HPDE6-E6E7 (cell line): ENCODE data around the gene IFT27.

Experiments used
- DNase-seq: peaks from one replicate; pipeline ENCODE4 v3.0.0; 2011; ENCODE audit warnings: missing footprints; ENCODE audit errors: extremely low spot score

The IFT27 gene, protein sequence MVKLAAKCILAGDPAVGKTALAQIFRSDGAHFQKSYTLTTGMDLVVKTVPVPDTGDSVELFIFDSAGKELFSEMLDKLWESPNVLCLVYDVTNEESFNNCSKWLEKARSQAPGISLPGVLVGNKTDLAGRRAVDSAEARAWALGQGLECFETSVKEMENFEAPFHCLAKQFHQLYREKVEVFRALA

DNA sequence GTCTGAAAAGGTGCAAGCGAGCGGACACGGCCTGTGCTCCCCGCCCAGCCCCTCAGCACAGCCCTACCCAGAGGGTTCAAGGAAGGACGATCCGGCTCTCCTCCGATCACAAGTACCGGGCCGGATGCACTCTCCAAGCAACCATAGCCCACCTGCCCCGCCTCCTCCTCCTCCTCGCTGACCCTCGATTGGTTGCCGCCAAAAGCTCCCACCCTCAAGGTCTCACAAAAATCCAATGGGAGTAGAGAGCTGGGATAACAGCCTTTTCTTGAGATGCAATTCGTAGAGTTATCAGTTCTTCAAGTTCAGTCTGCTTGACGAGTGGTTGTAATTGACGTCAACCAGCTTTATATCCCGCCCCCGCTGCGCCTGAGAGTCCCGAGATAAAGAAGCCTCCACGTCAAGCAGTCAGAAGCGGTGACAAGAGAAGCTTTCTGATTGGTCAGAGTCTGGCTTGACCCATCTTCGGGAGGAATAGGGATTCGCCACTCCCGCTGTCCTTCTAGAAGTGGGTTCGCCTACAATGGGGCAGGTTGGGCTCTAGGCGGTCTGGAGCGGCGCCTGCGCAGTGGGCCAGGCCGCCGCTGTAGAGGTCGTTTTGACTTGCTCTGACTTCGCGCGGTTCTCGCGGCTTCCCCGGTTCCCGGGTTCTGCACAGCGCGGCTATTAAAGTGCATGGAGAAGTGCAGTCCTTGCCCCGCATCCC, at the start of gene IFT27:
IFT27 (minus strand) TSS at position 156 of the 706 bp plus-strand sequence. CDS start 412 bp downstream, outside the sequence.
- DNase-seq = peak; percentile 99

DNA sequence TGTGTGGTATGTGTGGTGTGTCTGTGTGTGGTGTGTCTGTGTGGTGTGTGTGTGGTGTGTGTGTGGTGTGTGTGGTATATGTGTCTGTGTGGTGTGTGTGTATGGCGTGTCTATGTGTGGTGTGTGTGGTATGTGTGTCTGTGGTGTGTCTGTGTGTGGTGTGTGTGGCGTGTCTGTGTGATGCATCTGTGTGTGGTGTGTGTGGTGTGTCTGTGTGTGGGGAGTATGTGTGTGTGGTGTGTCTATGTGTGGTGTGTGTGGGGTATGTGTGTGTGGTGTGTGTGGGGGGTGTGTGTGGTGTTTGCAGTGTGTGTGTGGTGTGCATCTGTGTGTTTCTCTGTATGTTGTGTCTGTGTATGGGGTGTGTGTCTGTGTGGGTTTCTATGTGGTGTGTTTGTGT, 48.7 kb upstream of the IFT27 start:
- DNase-seq = no peak

DNA sequence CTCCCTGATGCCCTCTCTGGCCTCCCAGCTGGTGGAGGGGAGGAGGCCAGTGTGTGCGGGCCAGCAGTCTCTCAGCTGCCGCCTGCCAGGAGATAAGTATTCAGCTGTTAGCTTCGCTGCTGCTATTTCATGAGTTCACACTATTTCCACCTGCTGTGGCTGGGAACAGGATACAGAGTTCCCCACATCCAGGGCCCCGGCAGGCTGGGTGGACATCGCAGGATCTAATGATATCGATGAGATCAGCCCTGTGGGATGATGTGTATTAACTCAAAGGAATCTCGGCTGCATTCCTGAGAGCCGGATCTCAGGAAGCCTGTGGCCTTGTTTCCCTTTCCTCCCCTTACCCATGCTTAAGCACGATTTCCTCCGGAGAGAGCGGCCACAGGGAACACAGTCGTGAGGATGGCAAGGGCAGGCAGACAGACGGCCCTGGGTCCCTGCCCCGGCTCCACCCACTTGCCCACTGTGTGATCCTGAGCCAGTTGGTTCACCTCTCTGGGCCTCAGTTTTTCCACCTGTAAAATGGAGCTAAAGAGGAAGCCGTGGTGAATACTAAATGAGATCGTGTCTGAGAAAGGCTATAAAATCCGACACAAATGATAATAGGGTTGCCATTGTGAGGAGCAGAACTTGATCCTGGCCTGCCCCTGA, 47.4 kb upstream of the IFT27 start:
- no peak for DNase-seq

DNA sequence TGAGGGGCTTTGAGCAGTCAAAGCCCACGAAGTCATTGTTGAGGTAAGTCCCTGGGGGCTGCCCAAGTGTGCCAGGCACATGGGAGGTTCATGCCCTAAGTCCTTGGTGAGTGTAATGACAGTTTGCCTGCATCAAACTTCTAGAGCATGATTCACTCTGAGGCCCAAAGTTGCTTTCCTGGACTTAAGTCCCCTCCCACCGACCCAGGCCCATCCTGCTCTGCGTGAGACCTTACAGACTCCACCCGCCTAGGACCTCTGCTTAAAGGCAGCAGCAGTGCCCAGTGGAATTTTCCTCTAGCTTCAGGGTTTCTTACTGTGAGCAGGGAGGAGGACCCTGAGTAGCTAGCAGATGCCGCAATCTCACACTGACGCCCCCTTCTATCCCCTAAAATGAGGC, 46.7 kb upstream of the IFT27 start:
- DNase-seq = no peak

DNA sequence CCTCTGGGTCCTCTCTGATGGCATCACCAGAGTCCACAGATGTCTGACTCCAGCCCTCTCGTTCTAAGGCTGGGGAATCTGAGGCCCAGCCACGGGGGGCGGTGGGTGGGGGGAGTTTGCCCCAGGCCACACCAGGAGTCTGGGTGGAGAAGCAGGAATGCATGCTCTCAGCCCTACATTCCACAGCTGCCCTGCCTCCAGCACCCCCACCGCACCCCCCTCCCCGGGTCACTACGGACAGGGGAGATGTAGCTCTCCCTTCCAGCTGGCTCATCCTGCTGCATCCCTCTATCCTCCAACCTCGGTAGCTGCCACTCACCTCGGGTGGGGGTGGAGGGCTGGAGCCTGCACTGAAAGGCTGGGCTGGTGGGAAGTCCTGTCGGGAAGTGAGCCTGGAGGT, 43.2 kb upstream of the IFT27 start:
- no peak for DNase-seq

DNA sequence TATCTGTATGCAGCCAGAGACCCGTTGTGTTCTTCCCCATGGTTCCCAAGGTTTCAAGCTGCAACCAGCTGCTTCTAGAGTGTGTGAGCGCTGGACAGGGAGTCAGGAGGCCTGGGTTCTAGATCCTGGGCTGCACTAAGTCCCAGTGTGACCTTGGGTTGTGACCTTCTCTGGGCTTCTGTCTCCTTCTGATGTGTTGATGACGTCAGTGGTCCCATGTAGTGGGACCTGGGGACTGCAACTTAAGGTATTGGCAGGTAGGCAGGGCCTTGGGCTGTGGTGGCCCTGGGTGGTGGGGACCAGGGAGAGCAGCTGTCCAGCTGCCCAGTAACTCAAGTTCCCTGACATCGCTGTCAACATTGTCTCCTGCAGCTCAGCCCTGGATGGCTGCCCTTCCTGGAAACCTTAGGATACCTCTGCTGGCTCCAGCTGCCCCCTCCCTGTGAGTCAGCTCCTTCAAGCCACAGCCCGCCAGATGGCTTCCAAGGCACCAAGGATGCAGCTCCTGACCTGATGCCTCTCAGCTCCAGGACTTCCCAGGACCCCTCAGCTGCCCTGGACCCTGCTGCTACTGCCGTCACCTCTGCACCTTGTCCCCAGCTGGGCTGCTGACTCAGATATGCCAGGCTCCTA, 42.2 kb upstream of the IFT27 start:
- DNase-seq = no peak

DNA sequence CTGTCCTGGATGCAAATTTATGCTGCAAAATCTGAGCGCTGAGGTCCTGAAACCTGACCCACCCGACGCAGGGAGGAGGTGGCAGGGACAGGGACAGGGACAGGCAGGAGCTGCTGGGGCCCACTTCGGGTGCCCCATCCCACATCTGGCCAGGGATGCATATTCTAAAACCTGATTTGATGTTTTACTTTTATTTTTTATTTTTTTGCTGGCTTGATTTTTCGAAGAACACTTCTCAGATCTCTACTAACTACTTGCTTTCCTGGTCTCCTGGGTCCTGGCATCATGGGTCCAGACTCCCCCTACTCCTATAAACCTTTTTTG, 41.6 kb upstream of the IFT27 start:
- no peak for DNase-seq

DNA sequence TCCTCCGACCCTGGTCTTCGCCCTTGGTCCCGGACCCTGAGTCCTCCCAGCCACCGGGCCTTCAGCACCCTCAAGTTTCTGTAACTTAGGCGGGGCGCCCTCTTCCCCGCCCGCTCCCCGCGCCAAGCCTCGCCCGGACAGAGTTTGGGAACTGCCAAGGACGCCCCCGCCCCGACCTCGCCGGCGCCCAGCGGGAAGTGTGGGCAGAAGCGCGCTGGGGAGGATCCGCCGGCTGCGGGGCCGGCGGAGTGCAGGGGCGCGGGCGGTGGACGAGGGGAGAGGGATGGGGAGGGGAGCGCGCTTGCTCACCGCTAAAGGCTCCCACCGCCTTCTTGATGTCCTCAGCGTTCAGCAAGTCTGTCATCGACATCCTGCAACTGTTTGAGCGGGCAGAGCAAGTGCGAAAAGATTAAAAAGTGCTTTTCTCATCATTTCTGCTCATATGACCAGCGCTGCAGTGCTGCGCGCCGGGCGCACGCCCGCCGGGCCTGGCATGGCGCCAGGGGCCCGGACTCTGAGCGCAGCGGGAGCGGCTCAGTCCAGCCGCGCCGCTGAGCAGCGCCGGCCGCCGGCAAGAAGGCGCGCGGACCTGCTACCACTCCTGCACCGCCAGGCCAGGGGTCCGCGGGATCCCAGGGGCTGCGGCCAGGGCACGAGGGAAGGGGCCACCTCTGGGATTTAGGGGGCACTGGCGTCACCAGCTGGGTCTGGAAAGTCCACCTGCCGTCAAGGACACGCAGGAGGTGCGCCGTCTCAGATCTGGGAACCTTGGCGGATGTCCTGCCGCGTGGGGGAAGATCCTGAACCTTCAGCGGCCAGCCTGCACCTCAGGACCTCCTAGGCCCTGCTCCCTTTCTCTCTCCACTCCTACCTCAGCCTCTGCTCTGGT, 41.0 kb upstream of the IFT27 start, which contains the start of gene PVALB:
PVALB (minus strand) TSS at position 400 of the 889 bp plus-strand sequence; CDS start at position 370, 30 bp downstream.
- DNase-seq = no peak

DNA sequence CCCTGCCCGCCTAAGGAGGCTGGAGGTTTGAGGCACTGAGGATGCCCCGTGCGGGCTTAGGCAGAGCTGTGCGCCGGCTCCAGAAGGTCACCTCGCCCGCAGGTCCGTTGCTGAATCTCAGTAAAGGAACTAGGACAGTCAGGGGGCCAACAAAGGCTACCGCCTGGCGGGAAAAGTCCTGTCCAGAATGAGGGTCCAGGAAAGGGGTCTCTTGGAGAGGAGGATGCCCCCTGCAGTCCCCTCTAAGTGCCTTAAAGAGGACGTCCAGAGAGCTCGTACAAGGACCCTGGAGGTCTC, 40.4 kb upstream of the IFT27 start:
- DNase-seq = no peak

DNA sequence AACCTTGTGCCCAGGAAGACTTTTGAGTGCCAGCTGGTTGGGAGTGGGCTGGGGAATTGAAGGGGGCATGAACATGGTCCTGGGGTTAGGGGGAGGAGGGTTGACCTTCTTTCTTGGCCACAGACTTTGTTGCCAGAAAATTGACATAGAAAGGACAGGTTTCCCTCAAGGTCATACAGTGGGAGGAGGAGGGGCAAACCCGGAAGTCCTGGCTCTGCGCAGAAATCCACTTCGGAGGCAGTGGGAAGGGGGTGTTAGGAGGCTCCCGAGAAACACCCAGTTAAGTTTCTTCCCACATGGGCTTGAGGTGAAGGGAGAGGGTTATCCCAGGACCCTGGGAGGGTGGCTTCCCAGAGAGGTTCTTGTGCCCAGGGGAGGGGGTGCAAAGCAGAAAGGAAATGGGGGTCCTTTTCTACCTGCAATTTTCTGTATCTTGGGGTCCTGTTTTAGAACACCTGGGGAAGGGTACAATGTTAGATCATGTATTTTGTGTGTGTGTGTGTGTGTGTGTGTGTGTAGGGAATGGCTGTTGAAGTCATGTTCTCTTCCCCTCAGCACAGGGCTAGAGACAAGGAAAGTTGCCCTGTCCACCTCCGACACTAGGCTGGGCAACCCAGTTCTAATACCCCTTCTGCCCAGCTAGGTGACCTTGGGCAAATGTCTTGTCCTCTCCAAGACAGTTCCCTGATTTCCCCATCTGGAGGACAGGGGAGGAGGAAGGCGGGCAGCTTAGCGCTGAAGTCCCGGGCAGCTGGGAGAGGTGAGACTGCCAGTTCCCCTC, 39.8 kb upstream of the IFT27 start:
- no peak for DNase-seq

DNA sequence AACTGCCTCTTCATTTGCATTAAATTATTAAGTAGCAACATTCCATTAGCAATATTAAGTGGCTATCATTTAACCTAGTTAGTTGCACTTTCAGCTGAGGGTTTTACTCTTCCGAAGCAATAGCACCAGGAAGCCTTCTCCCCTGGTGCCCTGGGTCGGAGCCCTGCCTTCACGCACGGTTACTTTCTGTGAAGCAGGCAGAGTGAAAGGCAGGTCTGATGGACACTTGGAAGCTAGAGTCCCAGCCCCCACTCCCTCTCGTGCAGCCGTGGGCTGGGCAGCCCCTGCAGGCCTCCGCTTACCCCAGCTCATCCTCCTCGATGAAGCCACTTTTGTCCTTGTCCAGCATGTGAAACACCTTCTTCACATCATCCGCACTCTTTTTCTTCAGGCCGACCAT, 38.9 kb upstream of the IFT27 start:
- no peak for DNase-seq

DNA sequence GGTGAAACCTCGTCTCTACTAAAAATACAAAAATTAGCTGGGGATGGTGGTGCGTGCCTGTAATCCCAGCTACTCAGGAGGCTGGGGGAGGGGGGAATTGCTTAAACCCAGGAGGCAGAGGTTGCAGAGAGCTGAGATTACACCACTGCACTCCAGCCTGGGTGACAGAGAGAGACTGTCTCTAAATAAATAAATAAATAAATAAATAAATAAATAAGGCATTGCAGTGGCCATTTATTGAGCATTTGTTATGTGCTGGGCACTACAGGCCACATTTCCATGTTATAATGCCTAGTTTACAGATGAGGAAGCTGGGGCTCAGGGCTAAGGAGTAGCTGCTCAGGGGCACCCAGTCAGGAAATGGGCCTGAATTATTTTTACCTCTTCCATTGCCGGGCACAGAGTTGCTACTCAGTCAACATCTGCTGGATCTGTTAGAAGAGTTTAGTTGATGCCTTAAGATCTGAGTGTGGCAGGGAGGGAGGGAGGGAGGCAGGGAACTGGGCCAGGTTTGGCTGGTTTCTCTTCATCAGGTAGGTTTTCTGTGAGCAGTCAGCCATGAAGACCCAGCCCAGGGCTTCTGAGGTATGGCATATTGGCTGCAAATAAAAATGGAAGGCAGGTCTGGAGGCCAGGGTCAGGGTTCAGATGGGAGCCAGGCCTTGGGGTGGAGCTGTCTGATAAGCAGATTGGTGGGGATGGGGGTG, 35.3 kb upstream of the IFT27 start:
- no peak for DNase-seq

DNA sequence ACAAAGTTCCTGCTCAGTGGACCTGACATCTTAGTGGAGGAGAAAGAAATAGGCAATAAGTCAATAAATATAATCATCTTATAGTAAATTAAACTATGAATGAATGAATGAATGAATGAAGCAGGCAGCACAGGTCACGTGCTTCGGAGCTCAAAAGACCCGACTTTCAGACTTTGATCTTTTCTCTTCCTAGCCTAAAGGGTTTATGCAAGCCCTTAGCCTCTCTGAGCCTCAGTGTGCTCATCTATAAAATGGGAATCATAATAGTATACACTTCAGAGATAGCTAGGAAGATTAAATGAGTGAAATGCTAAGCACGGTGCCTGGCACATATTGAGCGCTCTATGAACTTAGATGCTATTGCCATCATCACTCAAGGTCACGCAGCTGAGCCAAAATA, 33.4 kb upstream of the IFT27 start:
- no peak for DNase-seq

DNA sequence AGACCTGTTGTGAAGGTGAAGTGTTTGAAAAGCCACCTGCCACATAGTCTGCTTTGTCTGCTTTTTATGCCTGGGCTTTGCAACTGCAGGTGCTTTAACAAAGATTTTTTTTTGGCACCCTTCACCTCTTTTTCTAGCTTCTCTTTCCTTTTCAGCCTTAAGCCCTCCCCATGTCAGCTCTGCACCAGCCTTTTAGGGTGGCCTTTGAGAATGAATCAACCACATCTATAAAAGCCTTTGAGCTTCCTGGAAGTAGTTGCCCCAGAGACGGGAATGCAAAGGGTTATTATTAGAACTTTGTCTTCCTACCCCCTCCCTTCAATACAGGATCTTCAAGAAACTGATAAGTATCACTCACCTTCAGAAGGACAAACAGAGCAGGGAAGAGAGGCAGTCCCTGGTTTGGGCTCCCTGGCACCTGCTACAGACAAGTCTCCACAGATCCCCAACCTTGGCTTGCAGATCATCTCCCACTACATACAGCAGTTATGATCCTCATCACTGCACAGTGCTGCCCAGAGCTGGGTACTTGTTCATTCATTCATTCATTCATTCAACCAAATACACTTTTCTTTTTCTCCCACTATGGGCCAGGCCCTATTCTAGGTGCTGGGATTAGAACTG, 32.9 kb upstream of the IFT27 start:
- DNase-seq = no peak

DNA sequence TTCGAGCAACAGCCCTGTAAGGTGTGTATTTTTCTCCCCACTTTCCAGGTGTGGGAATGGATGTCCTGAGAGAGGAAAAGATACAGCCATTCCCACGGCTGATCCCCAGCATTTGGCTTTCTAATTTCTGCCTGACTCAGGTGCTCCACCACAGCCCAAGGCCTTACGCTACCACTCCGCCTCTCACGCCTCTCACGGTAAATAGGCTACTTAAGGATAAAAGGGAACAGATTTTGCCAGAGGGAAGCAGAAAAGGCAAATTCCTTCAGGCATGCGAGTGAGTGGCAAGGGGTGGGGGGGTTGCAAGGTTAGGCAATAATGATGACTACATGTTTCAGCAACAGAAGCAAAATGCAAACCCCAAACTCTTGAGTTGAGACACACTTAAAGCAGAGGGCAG, 31.7 kb upstream of the IFT27 start:
- no peak for DNase-seq

DNA sequence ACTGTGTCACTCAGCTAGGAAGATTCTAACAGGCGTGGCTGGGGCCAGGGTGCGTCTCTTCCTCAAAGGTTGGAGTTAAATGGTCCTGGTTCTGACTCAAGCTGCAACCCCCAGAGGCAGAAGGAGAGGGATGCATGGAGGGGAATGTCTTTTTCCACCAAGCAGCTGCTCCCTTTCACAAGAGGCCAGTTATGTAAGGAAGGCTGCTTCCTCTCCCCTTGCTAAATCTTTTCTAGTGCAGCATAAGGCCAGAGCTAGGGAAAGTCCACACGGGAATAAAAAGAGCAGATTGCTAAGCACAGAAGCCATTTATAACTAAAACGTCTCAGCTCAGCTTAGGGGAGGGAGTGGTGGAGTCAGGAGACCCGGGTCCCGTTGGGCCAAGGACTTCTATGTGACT, 30.9 kb upstream of the IFT27 start:
- no peak for DNase-seq

DNA sequence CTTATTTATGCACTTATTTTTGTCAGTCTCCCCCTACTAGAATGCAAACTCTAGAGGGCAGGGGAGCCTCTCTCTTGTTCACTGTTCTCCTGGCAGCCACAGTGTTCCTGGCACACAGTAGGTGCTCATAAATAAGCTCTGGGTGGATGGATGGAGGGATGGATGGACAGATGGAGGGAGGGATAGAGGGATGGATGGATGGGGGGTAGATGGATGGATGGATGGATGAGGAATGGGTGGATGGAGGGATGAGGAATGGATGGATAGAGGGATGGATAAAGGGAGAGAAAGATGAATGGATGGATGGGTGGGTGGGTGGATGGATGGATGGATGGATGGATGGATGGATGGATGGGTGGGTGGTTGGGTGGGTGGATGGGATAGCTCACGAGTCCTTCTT, 27.4 kb upstream of the IFT27 start:
- no peak for DNase-seq

DNA sequence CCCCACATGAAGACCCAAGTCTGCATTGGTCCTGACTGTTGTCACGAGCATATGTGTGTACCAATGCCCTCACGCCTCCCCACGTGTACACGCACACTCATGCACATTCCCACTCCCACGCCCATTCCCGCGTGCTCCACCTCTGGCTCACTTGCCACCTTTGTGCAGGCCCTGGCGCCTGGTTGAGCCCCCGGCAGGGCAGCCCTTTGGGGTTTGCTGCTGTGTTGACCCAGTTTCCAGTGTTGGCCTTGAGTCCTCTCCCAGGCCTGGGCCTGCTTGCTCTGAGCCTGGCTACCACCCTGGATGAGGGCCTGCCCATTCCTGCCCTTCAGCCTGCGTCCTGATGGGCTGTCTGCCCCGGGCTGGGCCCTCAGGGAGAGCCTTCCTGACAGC, 22.8 kb upstream of the IFT27 start:
- no peak for DNase-seq

DNA sequence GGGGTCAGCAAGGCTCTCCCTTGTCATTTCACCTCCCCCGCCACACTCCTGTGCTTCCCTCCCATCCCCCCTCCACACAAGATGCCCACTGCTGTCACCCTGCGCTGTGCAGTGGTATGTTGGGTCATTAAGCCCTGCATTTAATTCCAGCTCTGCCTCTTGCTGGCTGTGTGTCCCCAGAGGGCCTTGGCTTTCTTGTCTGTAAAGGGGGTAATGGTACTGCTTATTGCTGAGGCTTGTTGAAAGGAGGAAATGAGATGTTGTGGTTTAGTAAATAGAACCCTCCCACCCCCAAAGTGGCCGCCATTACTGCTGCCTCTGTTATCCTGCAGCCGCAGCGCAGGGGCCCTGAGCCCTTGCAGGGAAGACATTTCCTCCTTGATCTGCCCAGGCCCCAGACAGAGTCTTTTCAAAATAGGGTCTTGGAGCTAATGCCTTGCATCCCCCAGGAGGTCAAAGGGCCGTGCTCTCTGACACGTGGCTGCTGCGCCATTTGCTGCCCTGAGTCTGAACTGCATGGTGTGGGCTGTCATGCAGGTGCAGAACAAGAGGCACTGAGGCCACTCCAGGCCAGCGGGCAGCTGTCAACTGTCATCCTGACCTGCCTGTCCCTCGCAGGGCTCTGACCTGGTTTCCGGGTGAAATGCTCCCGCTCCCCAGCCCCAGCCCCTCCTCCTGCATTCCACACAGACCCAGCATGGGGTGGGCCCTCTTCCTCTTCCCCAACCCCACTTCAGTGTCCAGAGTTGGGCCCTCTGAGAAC, 22.2 kb upstream of the IFT27 start:
- no peak for DNase-seq
